Right ventricle myocardium inferior (tissue), 1 donor: ENCODE results near the gene TRIM72. TPM values are rescaled to one million over a fixed set of nuclear protein-coding genes. Genes with fewer than 3 reads are reported as not detected.
"Not testable (repeated sequence)": the region's sequence is repeated elsewhere in the genome, so short reads cannot be mapped to it uniquely, and the experiment has no call there.

Source experiments
- ATAC-seq: fragments of 200-7000 bp; cut with Tn5 transposase; one replicate; pipeline ENCODE4 v1.9.1; 2020; ENCODE audit warnings: mild to moderate bottlenecking, moderate library complexity
- DNase-seq: peaks from one replicate; pipeline ENCODE4 v3.0.0; 2021; ENCODE audit errors: missing footprints
- intact Hi-C: fragments of 100-400 bp; cut with DNase I; formaldehyde crosslinking; loops from one replicate; pipeline ENCODE4 v1.11.0; 2022
- total RNA-seq: library from RNA; stranded (reverse); fragmentation: NEBNext Ultra II Directional; extraction: Animal tissue kit (Norgen Biotek cat#: 25700); gene quantifications from one replicate; pipeline ENCODE4 v1.2.1, GENCODE V29; 2021
- donor health status: DM: no; HTN: yes; CAD: no; lungs with severe emphysema.

The TRIM72 gene
- total RNA-seq, 1 donor from 2014 or later = 2.1 TPM

- intact Hi-C loops = no loop called here
- DNase-seq (no peak), ATAC-seq (no peak)
Observed at GRCh38 chr16:31242206-31242605, 28.3 kb downstream of the TRIM72 start.

- DNase-seq = no peak
- ATAC-seq = peak; percentile 56
- intact Hi-C loops = no loop called here
Observed at GRCh38 chr16:31243734-31244670, 30.1 kb downstream of the TRIM72 start.

DNA sequence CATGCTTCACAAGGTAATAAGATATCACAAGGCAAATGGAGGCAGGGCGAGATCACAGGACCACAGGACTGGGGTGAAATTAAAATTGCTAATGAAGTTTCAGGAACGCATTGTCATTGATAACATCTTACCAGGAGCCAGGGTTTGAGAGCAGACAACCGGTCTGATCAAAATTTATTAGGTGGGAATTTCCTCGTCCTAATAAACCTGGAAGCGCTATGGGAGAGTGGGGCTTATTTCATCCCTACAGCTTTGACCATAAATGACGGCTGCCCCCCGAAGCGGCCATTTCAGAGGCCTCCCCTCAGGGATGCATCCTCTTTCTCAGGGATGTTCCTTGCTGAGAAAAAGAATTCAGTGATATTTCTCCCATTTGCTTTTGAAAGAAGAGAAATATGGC, 31.7 kb downstream of the TRIM72 start:
- DNase-seq, ATAC-seq, intact Hi-C loops: not testable (repeated sequence)

- intact Hi-C loops = no loop called here
- DNase-seq (no peak), ATAC-seq (no peak)
Observed at GRCh38 chr16:31246296-31246695, 32.4 kb downstream of the TRIM72 start.

DNA sequence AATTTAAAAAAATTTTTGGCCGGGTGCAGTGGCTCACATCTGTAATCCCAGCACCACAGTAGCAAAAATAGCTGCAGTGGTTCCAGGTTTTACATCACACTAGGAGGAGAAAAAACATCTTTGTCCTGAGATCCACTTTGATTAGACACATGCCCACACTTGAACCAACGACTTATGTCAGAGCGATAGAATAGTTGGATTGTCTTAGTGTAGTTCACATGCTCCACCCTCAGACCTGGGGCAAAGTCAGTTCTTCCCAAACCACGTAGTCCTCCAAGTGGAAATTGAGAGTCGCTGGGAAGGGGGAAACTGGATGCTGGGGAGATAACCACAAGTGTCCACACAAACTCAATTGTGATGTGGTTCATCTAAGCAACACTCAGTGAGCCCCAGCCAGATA, 34.4 kb downstream of the TRIM72 start:
- intact Hi-C loops = no loop called here
- no peak for ATAC-seq

DNA sequence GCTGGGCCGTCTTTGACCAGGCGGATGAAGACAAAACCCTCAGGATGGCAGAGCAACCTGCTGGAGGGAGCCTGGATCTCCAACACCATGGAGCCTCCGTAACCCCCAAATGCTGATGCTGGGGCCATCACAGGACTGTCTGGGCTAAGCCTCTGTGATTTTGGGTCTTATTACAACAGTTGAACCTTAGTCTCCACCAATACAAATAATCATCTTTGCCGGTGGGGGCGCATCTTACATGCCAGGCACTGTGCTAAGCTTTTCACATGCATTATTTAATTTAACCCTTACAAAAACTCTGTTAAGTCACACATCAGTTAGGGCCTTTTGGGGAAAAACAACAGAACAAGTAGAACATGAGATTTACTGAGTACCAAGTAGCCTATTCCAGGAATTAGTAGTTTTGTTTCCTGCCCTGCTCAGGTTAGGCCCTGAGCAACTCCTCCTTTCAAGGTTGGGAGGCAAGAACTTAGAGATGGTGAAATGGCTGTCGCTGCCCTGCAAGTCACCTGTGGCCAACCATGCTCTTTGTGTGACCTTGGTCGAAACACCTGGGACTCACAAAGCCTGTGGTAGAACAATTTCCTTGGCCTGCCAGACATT, 37.0 kb downstream of the TRIM72 start:
- DNase-seq (no peak), ATAC-seq (no peak)
- intact Hi-C loops = no loop called here

More for the DNA sequence above, 34.4 kb downstream of the TRIM72 start:
- no peak for DNase-seq

DNA sequence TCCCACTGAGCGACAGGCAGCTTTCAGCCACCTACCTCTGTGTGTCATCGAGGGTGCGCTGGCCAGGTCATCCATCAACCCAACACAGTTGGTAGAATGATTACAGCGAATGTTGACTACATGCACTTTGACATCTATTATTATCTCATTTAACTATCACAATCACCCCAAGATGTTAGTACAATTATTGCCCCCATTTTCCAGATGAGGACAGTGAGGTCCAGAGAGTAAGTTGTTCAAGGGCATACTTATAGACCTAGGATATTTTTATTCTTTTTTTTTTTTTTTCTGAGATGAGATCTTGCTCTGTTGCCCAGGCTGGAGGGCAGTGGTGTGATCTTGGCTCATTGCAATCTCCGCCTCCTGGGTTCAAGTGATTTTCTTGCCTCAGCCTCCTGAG, 37.5 kb downstream of the TRIM72 start:
- intact Hi-C loops = no loop called here
- DNase-seq = no peak
- ATAC-seq = no peak

DNA sequence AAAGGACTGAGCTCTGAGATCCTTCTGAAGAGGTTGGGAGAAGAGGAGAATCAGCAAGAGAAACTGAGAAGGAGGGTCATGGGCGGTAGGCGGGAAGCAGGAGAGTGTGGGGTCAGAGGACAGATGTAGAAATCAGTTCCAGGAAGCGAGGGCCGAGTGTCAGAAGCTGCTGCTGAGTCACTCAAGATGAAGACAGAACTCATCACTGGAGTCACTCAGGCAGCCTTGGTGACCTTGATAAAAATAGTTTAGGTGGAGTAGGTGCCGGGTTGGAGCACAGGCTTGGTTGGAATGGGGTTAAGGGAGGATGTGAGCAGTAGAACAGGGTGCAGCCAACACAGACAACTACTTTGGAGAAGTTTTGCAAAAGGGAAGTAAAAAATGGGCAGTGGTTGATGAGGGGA, 39.7 kb downstream of the TRIM72 start:
- intact Hi-C loops = no loop called here
- peak; percentile 81 for DNase-seq
- peak; percentile 69 for ATAC-seq

DNA sequence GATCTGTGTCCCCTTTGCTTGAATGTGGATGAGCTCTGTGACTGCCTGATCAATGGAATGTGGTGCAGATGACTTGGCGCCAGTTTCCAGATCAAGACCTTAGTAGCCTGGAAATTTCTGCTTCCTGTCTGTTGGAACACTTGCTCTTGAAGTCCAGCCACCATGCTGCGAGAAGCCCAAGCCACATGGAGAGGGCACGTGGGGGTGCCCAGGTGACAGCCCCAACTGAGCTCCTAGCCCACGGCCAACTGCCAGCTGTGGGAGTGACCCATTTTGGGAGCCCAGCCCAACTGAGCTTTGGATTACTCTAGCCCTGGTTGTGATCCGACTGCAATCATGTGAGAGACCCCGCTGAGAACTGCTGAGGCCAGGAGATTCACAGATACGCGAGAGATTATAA, 42.5 kb downstream of the TRIM72 start:
- intact Hi-C loops = no loop called here
- ATAC-seq (no peak), DNase-seq (no peak)

DNA sequence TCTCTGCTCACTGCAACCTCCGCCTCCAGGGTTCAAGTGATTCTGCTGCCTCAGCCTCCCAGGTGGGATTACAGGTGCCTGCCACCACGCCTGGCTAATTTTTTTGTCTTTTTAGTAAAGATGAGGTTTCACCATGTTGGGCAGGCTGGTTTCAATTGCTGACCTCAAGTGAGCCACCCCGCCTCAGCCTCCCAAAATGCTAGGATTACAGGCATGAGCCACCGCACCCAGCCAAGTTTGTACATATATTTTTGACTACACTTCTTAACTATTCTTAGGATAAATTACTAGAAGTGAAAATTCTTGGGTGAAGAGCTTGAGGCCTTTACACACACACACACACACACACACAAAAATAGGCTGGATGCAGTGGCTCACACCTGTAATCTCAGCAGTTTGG, 44.4 kb downstream of the TRIM72 start:
- DNase-seq = no peak
- intact Hi-C loops = no loop called here
- ATAC-seq = no peak

DNA sequence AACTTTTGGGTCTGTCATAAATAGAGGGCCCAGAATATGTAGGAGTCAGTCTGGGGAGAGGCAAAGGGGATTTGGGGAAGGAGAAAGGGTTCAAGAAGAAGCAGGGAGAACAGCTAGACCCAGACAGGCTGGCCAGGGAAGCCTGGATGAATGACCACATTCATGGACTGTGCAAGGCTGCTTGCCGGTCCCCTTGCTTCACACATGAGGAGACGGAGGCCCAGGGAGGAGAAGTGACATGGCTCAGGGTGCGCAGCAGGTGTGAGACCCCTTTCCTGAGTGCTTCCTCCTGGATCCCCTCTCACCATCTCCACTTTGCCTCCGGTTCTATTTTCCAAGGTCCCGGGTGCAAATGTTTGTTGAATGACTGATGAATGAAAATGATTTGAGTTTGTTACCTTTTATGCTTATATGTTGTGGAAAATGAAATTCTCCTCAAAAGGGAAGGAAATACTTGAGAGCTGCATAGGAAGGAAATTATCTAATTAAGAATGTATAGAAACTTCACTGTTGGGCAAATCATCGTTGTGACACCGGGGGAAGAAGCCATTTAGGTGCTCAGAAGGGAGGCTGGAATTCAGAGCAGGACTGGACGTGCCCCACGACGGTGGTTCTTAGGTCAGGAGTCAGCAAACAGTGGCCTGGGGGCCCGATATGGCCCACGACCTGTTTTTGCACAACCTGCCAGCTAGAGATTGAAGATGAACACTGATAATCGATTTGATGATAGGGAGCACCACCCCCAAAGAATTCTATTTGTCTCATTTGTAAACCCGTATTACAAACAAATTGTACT, 46.4 kb downstream of the TRIM72 start:
- no peak for DNase-seq
- intact Hi-C loops = no loop called here

DNA sequence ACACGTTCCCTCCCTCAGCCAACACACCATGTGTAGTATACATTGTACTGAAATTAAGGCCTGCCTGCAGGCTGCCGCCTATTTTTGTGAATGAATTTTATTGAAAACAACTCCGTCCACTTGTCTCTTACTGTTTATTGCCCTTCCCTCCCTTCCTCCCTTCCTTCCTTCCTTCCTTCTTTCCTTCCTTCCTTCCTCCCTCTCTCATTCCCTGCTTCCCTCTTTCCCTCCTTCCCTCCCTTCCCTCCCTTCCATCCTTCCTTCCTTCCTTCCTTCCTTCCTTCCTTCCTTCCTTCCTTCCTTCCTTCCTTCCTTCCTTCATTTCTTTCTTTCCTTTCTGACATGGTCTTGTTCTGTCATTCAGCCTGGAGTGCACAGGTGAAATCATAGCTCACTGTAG, 48.2 kb downstream of the TRIM72 start:
- intact Hi-C loops = no loop called here
- no peak for DNase-seq
- no peak for ATAC-seq

More for the DNA sequence above, 46.4 kb downstream of the TRIM72 start:
- ATAC-seq = peak; percentile 31

GRCh38 chr16:31265329-31266245, 51.7 kb downstream of the TRIM72 start:
- intact Hi-C loops = no loop called here
- no peak for ATAC-seq
- no peak for DNase-seq

- DNase-seq (no peak), ATAC-seq (no peak)
- intact Hi-C loops = no loop called here
Observed at GRCh38 chr16:31267332-31268032, 53.6 kb downstream of the TRIM72 start.

DNA sequence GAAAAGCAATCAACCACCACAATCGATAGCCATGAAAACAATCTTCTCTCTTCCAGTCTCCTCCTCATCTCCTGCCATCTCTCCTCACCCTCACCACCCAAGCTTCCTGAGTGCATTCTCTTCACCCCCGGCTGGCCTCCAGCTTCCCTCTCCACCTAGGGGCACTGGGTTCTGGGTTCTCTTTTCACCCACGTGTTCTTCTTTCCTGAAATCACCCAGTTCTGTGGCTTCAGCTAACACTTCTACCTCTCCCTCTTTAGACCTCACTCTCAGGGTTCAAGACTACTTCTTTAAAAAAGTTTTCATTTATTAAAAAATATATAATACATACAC, 54.1 kb downstream of the TRIM72 start:
- intact Hi-C loops = no loop called here
- ATAC-seq (no peak), DNase-seq (no peak)

DNA sequence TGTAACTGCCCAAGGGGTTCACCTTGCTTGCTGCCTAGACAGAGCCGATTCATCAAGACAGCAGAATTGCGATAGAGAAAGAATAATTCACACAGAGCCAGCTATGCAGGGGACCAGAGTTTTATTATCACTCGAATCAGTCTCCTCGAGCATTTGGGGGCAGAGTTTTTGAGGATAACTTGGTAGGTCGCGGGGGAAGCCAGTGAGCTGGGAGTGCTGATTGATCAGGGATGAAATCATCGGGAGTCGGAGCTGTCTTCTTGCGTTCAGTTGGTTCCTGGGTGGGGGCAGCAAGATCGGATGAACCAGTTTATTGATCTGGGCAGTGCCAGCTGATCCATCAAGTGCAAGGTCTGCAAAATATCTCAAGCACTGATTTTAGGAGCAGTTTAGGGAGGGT, 55.0 kb downstream of the TRIM72 start:
- DNase-seq (no peak), ATAC-seq (no peak)
- intact Hi-C loops = no loop called here

DNA sequence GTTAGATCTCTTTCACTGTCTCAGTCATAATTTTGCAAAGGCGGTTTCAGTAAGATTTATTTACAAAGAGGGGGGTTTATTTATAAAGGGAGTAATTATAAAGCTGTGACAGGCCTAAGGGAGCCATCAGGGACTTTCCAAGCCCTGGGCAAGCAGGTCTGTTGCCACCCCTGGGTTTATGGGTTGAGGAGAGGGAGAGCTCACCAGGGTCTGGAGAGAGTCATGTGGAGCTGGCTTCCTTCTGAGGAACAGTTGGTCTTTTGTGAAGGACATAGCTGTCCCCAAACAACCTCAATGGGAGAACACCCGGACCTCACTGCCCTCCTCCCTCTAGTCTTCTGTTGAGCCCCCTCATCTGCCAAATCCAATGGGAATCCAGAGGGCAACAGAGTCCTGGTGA, 55.6 kb downstream of the TRIM72 start:
- intact Hi-C loops = no loop called here
- ATAC-seq (no peak), DNase-seq (no peak)

- DNase-seq, intact Hi-C loops, ATAC-seq: not testable (repeated sequence)
Observed at GRCh38 chr16:31269973-31270372, 56.1 kb downstream of the TRIM72 start.
